ENCODE data around the gene CYTH2.
A peak's percentile ranks its signal among the peaks of the same experiment; 100 is the strongest.

DNA sequence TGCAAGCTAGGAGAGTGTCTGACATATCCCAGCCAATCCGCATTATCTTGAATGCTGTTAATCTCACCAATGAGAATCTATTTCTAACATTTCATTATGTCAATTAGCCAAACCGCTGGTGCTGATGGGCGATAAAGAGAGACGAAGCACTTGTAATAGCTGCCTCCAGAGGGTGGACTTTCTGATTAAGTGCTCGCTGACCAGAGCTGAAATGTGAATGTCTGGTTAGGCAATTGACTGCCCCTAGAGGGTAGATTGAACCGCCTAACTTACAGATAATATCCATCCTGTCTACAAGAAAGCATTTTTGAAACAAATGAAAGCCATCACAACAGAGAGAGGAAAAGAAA, 23.9 kb upstream of the CYTH2 start:
- TF ChIP-seq EZH2 (IDR thresholded peaks at IDR 0.05) (no peak), EZH2phosphoT487 (IDR thresholded peaks at IDR 0.05) (no peak)
- TF ChIP-seq, protein P1, sequence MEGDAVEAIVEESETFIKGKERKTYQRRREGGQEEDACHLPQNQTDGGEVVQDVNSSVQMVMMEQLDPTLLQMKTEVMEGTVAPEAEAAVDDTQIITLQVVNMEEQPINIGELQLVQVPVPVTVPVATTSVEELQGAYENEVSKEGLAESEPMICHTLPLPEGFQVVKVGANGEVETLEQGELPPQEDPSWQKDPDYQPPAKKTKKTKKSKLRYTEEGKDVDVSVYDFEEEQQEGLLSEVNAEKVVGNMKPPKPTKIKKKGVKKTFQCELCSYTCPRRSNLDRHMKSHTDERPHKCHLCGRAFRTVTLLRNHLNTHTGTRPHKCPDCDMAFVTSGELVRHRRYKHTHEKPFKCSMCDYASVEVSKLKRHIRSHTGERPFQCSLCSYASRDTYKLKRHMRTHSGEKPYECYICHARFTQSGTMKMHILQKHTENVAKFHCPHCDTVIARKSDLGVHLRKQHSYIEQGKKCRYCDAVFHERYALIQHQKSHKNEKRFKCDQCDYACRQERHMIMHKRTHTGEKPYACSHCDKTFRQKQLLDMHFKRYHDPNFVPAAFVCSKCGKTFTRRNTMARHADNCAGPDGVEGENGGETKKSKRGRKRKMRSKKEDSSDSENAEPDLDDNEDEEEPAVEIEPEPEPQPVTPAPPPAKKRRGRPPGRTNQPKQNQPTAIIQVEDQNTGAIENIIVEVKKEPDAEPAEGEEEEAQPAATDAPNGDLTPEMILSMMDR (IDR thresholded peaks at IDR 0.05), result peak; percentile 59
